ENCODE measurements around the gene ULBP2. TPM values are rescaled to one million over a fixed set of nuclear protein-coding genes. Genes with fewer than 3 reads are reported as not detected.

Gene ULBP2
- total RNA-seq, 1 experiment from 2014 or later = 2.9 TPM

DNA sequence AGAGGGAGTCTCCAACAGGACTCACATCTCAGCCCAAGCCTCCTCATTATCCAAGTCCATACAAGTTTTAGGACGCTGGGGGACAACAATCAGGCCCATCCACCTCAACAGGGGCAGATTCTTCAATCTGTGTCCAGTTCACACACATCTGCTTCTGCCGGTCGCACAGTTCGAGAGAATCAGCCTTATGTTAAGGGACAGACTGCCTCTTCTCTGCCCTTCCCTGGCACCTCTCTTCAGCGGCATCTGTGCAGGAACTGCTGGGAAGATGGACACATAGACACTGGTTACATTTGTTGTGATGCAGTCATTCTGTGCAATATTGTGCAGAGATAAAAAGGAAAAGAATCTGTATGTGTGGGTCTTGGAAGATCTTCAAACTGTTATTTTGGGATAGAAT is 43.0 kb downstream of the ULBP2 start:
- H3K4me2 ChIP-seq = no peak overlapping the region
- no peak for DNase-seq
- intact Hi-C loops (cut with micrococcal nuclease; ENCODE audit: unreplicated experiment) = no loop called here
- no peaks in the 10 kb centered on the region for H3K79me2 ChIP-seq (ENCODE audit: low read depth)
- no peak overlapping the region for H2AFZ ChIP-seq
- H3K27ac ChIP-seq = no peak overlapping the region
- TF ChIP-seq, protein P1, sequence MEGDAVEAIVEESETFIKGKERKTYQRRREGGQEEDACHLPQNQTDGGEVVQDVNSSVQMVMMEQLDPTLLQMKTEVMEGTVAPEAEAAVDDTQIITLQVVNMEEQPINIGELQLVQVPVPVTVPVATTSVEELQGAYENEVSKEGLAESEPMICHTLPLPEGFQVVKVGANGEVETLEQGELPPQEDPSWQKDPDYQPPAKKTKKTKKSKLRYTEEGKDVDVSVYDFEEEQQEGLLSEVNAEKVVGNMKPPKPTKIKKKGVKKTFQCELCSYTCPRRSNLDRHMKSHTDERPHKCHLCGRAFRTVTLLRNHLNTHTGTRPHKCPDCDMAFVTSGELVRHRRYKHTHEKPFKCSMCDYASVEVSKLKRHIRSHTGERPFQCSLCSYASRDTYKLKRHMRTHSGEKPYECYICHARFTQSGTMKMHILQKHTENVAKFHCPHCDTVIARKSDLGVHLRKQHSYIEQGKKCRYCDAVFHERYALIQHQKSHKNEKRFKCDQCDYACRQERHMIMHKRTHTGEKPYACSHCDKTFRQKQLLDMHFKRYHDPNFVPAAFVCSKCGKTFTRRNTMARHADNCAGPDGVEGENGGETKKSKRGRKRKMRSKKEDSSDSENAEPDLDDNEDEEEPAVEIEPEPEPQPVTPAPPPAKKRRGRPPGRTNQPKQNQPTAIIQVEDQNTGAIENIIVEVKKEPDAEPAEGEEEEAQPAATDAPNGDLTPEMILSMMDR (conservative IDR thresholded peaks at IDR 0.05) = no peak
- TF ChIP-seq EZH2 (IDR thresholded peaks at IDR 0.05; ENCODE audit: low read depth) = no peak
- H3K9me2 ChIP-seq (ENCODE audit: insufficient read depth) = no peaks in the 10 kb centered on the region
- ChIA-PET POLR2A (ENCODE audit: unreplicated experiment) (no interaction called here), CTCF (no interaction called here)
- no peaks in the 10 kb centered on the region for H4K20me1 ChIP-seq (ENCODE audit: insufficient read depth)
- BruUV-seq (replicated peaks) = no TSS peak
- H3K27me3 ChIP-seq (ENCODE audit: insufficient read depth, low read depth) = peaks cover 38% of the 10 kb centered on the region
- H3K4me3 ChIP-seq = no peak overlapping the region
- H3K36me3 ChIP-seq (ENCODE audit: low read depth) = no peaks in the 10 kb centered on the region
- no peaks in the 10 kb centered on the region for H3F3A ChIP-seq (ENCODE audit: insufficient read depth, low read depth)
- H3K9me3 ChIP-seq (ENCODE audit: insufficient read depth, low read depth) = no peaks in the 10 kb centered on the region
- peaks cover 5% of the 10 kb centered on the region; the same call in 1 of the 2 replicates for H3K4me1 ChIP-seq (replicated peaks; ENCODE audit: insufficient read depth)

DNA sequence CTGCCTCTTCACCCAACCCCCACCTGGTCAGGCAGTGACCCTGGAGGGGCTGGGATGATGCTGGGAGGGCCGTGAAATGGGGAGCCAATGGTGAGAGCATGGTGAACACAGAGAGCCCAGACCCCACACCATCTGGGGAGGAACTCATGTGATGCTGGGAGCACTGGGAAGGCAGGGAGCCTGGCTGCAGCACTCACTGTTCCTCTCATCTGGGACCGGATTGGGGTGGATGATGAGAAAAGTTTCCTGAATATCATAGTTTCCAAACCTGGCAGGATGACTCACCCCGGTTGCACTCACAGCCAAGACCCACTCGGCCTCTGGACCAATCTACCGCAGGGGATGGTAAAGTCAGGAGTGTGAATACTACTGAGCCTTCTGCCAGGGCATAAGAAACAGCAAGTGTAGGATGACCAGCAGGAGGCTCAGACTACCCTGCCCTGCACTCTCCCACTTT is 43.7 kb downstream of the ULBP2 start:
- H2AFZ ChIP-seq = no peak overlapping the region
- ChIA-PET POLR2A (ENCODE audit: unreplicated experiment) (no interaction called here), CTCF (no interaction called here)
- no peaks in the 10 kb centered on the region for H3K79me2 ChIP-seq (ENCODE audit: low read depth)
- no peak for DNase-seq
- H3K36me3 ChIP-seq (ENCODE audit: low read depth) = no peaks in the 10 kb centered on the region
- peaks cover 38% of the 10 kb centered on the region for H3K27me3 ChIP-seq (ENCODE audit: insufficient read depth, low read depth)
- no peak overlapping the region for H3K4me2 ChIP-seq
- H3K4me1 ChIP-seq (replicated peaks; ENCODE audit: insufficient read depth) = peaks cover 5% of the 10 kb centered on the region; the same call in 1 of the 2 replicates
- H3K27ac ChIP-seq = no peak overlapping the region
- H3K9me2 ChIP-seq (ENCODE audit: insufficient read depth) = no peaks in the 10 kb centered on the region
- BruUV-seq (replicated peaks) = no TSS peak
- no peak overlapping the region for H3K4me3 ChIP-seq
- intact Hi-C loops (cut with micrococcal nuclease; ENCODE audit: unreplicated experiment) = no loop called here
- no peaks in the 10 kb centered on the region for H4K20me1 ChIP-seq (ENCODE audit: insufficient read depth)
- H3F3A ChIP-seq (ENCODE audit: insufficient read depth, low read depth) = no peaks in the 10 kb centered on the region
- TF ChIP-seq EZH2 (IDR thresholded peaks at IDR 0.05; ENCODE audit: low read depth) = no peak
- TF ChIP-seq, protein P1 (conservative IDR thresholded peaks at IDR 0.05) = no peak
- no peaks in the 10 kb centered on the region for H3K9me3 ChIP-seq (ENCODE audit: insufficient read depth, low read depth)

DNA sequence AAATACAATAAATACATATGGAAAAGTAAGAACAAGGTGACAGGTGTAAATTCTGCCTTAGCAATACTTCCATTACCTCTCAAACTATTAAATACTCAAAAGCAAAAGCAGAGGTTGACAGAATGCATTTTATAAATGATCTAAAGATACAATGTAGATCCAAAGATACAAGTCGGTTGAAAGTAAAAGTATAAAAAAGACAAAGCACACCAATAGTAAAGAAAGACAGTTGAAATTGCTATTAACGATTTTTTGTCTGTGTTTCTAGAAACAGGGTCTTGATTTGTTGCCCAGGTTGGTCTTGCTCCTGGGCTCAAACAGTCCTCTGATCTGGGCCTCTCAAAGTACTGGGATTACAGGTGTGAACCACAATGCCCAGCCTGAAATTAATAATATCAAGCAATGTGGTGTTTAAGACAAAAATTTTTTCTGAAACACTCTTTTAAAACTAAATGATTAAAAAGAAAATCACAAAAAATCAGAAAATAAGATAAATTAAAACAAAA is 45.8 kb downstream of the ULBP2 start:
- no peak overlapping the region for H3K4me3 ChIP-seq
- intact Hi-C loops (cut with micrococcal nuclease; ENCODE audit: unreplicated experiment) = no loop called here
- peaks cover 52% of the 10 kb centered on the region for H3K27me3 ChIP-seq (ENCODE audit: insufficient read depth, low read depth)
- no peak overlapping the region for H3K4me2 ChIP-seq
- no peak overlapping the region for H2AFZ ChIP-seq
- CTCF ChIA-PET = no interaction called here
- BruUV-seq (replicated peaks) = no TSS peak
- no peaks in the 10 kb centered on the region for H3F3A ChIP-seq (ENCODE audit: insufficient read depth, low read depth)
- no peaks in the 10 kb centered on the region for H3K79me2 ChIP-seq (ENCODE audit: low read depth)
- DNase-seq = no peak
- POLR2A ChIA-PET (ENCODE audit: unreplicated experiment) = no interaction called here
- H4K20me1 ChIP-seq (ENCODE audit: insufficient read depth) = no peaks in the 10 kb centered on the region
- no peaks in the 10 kb centered on the region for H3K4me1 ChIP-seq (replicated peaks; ENCODE audit: insufficient read depth)
- no peak overlapping the region for H3K27ac ChIP-seq
- no peaks in the 10 kb centered on the region for H3K9me2 ChIP-seq (ENCODE audit: insufficient read depth)
- no peaks in the 10 kb centered on the region for H3K9me3 ChIP-seq (ENCODE audit: insufficient read depth, low read depth)
- TF ChIP-seq, protein P1 (conservative IDR thresholded peaks at IDR 0.05) = no peak
- no peaks in the 10 kb centered on the region for H3K36me3 ChIP-seq (ENCODE audit: low read depth)

Measured in PC-9 (cell line).